ELR (cell line): ENCODE measurements around the gene ANKK1.

Experiments used
- DNase-seq: peaks from one replicate; pipeline ENCODE4 v3.0.0-alpha.2; 2015; ENCODE audit warnings: low read depth

The ANKK1 gene

DNA sequence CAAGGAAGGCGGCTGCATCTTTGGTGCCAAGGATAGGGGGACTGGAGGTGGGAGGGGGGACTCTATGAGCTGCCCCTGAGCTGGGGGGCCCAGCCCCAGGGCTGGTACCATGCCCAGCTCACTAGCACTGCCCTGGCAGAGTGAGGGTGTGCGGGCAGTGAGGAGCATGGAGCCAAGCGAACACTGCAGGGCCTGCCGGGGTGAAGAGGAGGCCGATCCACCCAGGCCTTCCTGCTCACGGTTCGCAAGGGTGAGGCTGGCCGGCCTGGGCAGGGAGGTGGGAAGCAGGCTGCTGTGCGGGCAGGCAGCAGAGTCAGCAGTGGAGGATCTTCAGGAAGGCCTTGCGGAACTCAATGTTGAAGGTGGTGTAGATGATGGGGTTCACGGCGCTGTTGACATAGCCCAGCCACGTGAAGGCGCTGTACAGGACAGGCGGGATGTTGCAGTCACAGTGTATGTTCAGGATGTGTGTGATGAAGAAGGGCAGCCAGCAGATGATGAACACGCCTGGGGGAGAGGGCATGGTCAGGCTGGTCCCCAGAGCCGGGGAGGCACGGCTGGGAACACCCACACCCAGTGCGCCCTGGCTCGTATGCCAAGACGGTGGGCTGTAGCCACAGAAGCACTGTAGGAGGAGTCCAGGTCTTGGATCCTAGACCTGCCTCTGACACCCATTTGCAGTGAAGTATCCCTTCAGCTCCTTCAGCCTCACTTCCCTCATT lies 23.0 kb downstream of the ANKK1 start:
- no peak for DNase-seq

DNA sequence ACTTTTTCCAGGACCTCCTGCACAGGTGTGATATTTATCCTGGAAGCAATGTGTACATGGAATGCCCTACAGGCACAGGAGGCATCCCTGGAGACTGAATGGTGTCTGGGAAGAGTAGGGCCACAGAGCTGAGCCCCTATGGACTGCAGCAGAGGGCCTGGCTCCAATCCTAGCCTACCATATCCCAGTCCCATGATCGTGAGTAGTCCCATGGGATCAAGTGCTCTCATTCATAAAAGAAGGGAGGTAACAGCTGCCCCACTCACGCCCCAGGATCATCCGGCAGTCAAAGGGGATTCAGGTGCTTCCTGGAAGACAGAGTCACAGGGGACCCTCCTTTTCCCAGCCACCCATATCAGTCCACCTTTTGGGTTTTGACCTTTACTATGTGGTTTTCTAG lies 24.0 kb downstream of the ANKK1 start:
- no peak for DNase-seq

DNA sequence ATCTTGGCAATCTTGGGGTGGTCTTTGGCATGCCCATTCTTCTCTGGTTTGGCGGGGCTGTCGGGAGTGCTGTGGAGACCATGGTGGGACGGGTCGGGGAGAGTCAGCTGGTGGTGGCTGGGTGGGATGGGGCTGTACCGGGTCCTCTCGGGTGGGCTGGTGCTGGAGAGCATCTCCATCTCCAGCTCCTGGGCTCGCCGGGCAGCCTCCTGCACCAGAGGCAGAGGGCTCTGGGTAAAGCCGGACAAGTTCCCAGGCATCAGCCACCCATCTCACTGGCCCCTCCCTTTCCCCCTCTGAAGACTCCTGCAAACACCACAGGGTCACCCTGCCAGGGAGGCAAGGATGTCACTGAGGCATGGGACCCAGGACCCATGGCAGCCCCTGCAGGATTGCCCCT lies 25.1 kb downstream of the ANKK1 start:
- no peak for DNase-seq

DNA sequence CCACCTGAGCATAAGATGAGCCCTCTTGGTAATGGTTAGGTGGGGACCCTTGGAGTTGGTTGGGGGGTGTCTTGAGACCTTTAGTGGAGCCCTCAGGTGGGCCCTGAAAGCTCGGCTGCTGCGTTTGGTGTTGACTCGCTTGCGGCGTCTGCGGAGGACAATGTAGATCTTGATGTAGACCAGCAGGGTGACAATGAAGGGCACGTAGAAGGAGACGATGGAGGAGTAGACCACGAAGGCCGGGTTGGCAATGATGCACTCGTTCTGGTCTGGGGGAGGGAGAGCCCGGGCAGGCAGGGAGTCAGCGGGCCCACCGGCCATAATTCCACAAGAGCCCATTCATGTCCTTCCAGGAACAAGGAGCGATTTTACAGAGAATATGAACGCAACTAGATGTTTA lies 27.8 kb downstream of the ANKK1 start:
- no peak for DNase-seq

DNA sequence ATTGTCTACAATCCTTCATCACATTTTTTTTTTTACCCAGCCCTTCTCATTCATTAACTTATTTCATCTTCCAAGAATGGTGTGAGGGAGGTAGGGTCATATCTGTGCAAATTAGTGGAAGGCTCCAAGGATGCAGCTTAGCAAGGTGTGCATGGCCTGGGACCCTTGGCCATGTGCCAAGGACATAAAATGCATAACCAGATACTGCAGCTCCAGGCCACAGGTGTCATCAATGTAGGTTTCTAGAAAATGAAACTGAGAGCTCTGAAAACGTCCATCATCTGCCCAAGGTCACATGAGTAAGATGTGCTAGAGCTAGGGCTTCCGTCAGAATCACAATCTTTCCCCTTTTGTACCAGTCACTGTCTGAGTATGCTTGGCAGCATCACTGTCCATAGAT lies 29.8 kb downstream of the ANKK1 start:
- DNase-seq, result no peak

DNA sequence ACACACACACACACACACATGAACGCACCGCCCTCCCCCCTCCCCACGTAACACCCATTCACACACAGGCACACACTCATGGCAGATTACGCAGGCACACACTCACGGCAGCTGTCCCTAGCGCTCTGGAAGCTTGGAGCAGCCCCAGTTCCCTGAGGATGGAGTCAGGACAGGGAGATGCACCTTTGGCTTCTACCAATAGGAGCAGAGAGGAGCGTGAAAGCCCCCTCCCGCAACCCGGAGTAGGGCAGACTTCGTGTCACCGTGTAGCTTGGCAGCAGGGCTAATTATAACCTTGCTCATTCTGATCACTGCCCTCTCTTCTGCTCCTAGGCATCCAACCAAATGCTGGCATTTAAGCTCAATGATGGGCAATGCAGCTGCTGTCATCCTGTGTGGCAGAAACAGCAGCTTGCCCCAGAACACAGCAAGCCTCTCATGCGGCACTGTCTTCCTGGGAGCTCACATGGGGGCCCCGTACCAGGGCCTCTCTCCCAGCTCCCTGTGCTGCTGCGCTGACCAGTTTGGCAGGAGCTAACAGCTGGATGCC lies 31.9 kb downstream of the ANKK1 start:
- no peak for DNase-seq

- DNase-seq, result no peak
Measured at GRCh38 chr11:113420808-113421207, 33.2 kb downstream of the ANKK1 start.

DNA sequence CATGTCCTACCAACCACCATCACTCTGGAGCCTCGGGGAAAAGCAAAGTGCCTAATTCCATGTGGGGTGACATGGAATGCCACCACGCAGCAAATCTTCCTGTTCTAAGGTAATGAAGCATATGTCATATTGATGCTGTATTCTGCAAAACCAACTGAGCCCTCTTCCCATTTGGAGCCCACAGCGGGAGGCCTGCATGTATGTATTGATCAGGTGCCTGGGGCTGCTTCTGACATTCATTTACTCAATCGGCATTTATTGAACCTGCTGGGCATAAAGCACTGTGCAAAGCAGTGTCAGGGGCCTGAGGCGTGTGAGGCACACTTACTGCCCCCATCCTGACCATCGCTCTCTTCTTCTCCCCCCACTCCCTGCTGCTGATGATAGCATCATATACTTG lies 39.1 kb downstream of the ANKK1 start:
- no peak for DNase-seq

DNA sequence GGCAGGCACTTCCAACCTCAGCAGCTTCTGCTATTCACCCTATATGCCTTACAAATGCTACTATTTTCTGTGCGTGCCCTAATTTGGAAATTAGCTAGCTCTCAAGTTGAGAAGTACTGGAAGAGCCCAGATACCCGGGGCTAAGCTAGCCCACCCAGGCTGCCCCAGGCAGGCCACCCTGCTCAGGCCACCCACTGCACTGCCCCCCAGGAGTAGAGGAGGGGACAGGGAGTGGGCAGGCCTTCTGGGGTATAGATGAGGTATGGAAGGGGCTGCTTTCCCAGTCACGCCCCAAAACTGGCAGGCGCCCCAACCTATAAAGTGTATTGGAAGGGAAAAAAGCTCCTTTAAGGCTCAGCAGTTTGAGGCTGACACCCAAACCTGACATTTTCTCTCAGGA lies 44.2 kb downstream of the ANKK1 start:
- no peak for DNase-seq

- DNase-seq, result no peak
Measured at GRCh38 chr11:113435190-113435968, 47.8 kb downstream of the ANKK1 start.

GRCh38 chr11:113436672-113437252 lies 49.2 kb downstream of the ANKK1 start:
- no peak for DNase-seq

DNA sequence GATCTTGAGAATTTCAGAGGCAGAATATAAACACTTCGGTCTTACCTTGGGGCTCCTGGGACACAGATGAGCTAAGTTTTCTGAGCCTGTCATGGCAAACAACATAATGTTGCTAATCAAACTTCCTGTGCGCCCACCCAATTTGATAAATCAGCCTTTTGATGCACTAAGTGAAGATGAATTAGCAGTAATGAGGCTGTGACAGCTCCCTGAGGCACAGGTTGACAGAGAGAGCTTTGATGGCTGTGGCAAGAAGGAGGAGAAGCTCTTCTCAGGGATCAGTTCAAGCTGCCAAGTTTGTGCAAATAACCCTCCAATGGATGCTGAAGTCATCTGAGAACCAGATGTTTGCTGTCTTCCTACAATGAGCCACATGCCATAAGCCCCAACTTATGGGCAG lies 53.2 kb downstream of the ANKK1 start:
- no peak for DNase-seq

GRCh38 chr11:113444502-113445123 lies 57.0 kb downstream of the ANKK1 start:
- no peak for DNase-seq

DNA sequence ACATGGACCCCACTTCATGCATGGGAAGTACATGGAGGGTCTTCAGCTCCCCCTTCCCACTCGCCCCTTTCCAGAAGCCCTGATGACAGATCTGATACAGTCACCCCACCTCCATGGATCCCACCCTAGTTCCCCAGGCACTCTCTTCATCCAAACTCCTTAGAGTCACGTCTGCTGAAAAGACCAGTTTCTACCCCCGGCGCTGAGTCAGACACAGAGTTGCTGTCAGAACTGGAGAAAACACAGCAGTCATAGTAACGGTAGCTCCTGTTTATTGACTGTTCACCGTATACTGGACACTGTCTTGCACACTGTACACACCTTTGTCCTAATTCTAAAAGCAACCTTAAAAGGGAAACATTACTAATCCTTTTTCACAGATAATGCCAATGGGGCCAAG lies 58.5 kb downstream of the ANKK1 start:
- DNase-seq, result peak; percentile 41

DNA sequence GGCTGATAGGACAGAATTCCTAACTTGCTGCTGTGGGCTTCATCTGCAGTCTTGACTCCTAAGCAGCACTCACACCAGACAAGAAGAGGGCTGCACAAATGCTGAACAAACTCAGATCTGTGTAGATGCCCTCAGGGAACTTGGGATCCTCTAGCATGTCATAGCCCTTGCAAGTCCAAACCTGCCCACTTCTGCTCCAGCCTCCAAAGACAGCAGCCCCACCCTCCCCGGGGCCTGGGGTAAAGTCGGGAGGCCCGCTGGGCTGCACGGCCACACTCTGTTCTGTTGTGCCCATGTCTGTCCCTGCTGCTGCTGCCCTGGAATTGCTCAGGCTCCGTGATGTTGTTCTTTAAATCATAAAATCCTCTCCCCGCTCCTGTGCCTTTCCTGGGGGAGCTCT lies 59.4 kb downstream of the ANKK1 start:
- peak; percentile 8 for DNase-seq

DNA sequence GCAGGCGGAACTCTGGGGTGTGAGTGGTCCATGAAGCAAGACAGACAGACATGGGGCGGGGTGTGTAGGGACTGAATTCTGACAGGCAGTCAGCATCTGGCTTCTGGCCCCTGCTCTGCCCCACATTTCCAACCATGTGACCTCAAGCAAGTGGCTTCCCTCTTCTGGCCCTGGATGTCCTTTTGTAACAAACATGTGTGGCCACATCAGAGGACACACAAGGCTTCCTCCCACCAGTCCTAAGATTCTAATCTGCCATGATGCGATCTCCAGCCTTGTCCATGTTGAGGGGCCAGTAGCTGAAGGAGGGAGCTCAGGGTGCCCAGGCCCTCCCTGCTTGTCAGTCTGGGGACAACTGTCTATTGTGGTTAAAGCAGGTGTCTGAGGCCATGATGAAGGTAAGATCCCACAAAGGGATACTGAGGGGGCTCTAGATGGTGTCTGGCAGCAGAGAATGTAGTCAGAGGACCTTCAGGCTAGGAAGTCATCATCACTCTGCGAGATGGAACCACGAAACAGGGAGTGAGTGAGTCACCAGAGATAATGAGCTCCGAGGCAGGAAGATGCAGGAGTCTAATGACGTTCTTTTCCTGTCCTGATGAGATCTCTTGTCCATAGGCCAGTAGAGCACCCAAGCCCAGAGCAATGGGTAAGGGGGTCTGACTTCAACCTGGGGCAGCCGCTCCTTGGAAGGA lies 60.2 kb downstream of the ANKK1 start:
- DNase-seq, result peak; percentile 75

DNA sequence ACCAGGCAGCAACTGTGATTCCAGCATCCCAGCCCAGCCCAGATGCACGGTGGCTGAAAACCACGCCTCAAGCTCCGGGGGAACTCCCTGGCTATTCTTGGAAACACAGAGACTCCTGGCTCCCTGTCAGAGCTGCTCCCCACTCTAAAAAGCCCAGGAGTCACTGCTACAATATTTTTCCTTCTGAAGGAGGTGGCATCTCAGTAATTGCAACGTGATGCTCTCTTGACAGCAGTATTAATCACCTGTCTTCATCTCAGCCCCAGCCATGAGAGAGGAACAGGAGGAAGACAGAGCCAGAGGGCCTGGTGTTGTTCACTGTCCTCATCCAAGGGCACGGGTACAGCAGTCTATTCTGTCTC lies 60.7 kb downstream of the ANKK1 start:
- DNase-seq, result no peak

GRCh38 chr11:113449743-113450142 lies 62.2 kb downstream of the ANKK1 start:
- no peak for DNase-seq
